ENCODE results near the gene PMEPA1.

Gene PMEPA1

GRCh38 chr20:57695012-57695411 lies 14.8 kb downstream of the PMEPA1 start:
- FAIRE-seq, result peak; percentile 99
- peak; percentile 92 for DNase-seq (ENCODE audit: low spot score)

- DNase-seq (ENCODE audit: low spot score) (no peak), FAIRE-seq (peak; percentile 91)
Measured at GRCh38 chr20:57694481-57694880, 15.3 kb downstream of the PMEPA1 start.

GRCh38 chr20:57693670-57694329 lies 16.0 kb downstream of the PMEPA1 start:
- FAIRE-seq, result peak; percentile 46
- DNase-seq (ENCODE audit: low spot score), result no peak

- peak; percentile 97 for FAIRE-seq
- peak; percentile 95 for DNase-seq (ENCODE audit: low spot score)
Measured at GRCh38 chr20:57693002-57693582, 16.7 kb downstream of the PMEPA1 start.

GRCh38 chr20:57692393-57692792 lies 17.4 kb downstream of the PMEPA1 start:
- no peak for FAIRE-seq

GRCh38 chr20:57691699-57692098 lies 18.1 kb downstream of the PMEPA1 start:
- DNase-seq (ENCODE audit: low spot score), result no peak
- no peak for FAIRE-seq

More at GRCh38 chr20:57692393-57692792, 17.4 kb downstream of the PMEPA1 start:
- DNase-seq (ENCODE audit: low spot score), result no peak

GRCh38 chr20:57690525-57690924 lies 19.3 kb downstream of the PMEPA1 start:
- no peak for DNase-seq (ENCODE audit: low spot score)
- FAIRE-seq, result no peak

- DNase-seq (ENCODE audit: low spot score) (no peak), FAIRE-seq (no peak)
Measured at GRCh38 chr20:57689745-57690481, 19.9 kb downstream of the PMEPA1 start.

GRCh38 chr20:57688864-57689263 lies 21.0 kb downstream of the PMEPA1 start:
- no peak for DNase-seq (ENCODE audit: low spot score)
- FAIRE-seq, result no peak

- peak; percentile 35 for FAIRE-seq
- DNase-seq (ENCODE audit: low spot score), result no peak
Measured at GRCh38 chr20:57688295-57688694, 21.5 kb downstream of the PMEPA1 start.

GRCh38 chr20:57686931-57687652 lies 22.7 kb downstream of the PMEPA1 start:
- no peak for FAIRE-seq
- DNase-seq (ENCODE audit: low spot score), result no peak

- DNase-seq (ENCODE audit: low spot score) (no peak), FAIRE-seq (peak; percentile 46)
Measured at GRCh38 chr20:57685146-57685758, 24.6 kb downstream of the PMEPA1 start.

GRCh38 chr20:57684808-57685140 lies 25.0 kb downstream of the PMEPA1 start:
- DNase-seq (ENCODE audit: low spot score) (no peak), FAIRE-seq (no peak)

- DNase-seq (ENCODE audit: low spot score) (no peak), FAIRE-seq (no peak)
Measured at GRCh38 chr20:57683881-57684807, 25.7 kb downstream of the PMEPA1 start.

- FAIRE-seq, result no peak
- DNase-seq (ENCODE audit: low spot score), result no peak
Measured at GRCh38 chr20:57683287-57683686, 26.5 kb downstream of the PMEPA1 start.

- FAIRE-seq (peak; percentile 58), DNase-seq (ENCODE audit: low spot score) (no peak)
Measured at GRCh38 chr20:57682184-57683101, 27.4 kb downstream of the PMEPA1 start.

GRCh38 chr20:57680934-57681914 lies 28.6 kb downstream of the PMEPA1 start:
- no peak for FAIRE-seq

GRCh38 chr20:57680131-57680716 lies 29.6 kb downstream of the PMEPA1 start:
- no peak for FAIRE-seq
- no peak for DNase-seq (ENCODE audit: low spot score)

More at GRCh38 chr20:57680934-57681914, 28.6 kb downstream of the PMEPA1 start:
- DNase-seq (ENCODE audit: low spot score), result no peak

All from urothelium cell line (cell line).